Tibial nerve (tissue), 4 donors: ENCODE measurements around the gene KLHL40. TPM values are rescaled to one million over a fixed set of nuclear protein-coding genes. Genes with fewer than 3 reads are reported as not detected.
A peak's percentile ranks its signal among the peaks of the same experiment; 100 is the strongest.

ENCODE experiments used
- DNase-seq, 2 donors: peaks; one replicate each; pipeline ENCODE4 v3.0.0-alpha.2; 2019; ENCODE audit warnings: low spot score in 2 of 2
- H3K27ac ChIP-seq, 4 donors: fragments of 200-600 bp; sonication (generic) in 3 of 4; one replicate each; pipeline ENCODE4 v1.5.1; 2017 to 2019; ENCODE audit warnings: mild to moderate bottlenecking in 1 of 4
- H3K27me3 ChIP-seq, 2 donors: fragments of 200-600 bp; sonication (generic) in 1 of 2; one replicate each; pipeline versions ENCODE4 v1.5.1 to v1.6.0; 2017 to 2019
- H3K36me3 ChIP-seq, 3 donors: fragments of 200-600 bp; sonication (generic); one replicate each; pipeline ENCODE4 v1.5.1; 2018 to 2019
- H3K4me1 ChIP-seq, 4 donors: fragments of 200-600 bp; sonication (generic) in 3 of 4; one replicate each; pipeline ENCODE4 v1.5.1; 2017 to 2019
- H3K4me3 ChIP-seq, 4 donors: fragments of 200-600 bp; sonication (generic) in 3 of 4; one replicate each; pipeline ENCODE4 v1.5.1; 2017 to 2019; ENCODE audit warnings: mild to moderate bottlenecking in 1 of 4, moderate library complexity in 1 of 4
- H3K9me3 ChIP-seq, 4 donors: fragments of 200-600 bp; sonication (generic) in 3 of 4; one replicate each; pipeline ENCODE4 v1.5.1; 2017 to 2019
- CTCF ChIP-seq, 5 experiments: fragments of 200-600 bp in 3 of 5; fragments of 450-650 bp in 2 of 5; sonication (generic) in 3 of 5; IDR thresholded peaks; one replicate each; pipeline ENCODE4 v1.5.1; 2016 to 2019; ENCODE audit warnings: antibody characterized with exemption in 5 of 5, mild to moderate bottlenecking in 3 of 5, moderate library complexity in 2 of 5
- EP300 ChIP-seq, 2 donors: sonication (generic); formaldehyde crosslinking; IDR thresholded peaks; one replicate each; pipeline ENCODE4 v1.6.1; 2017; ENCODE audit warnings: antibody characterized with exemption in 2 of 2, mild to moderate bottlenecking in 1 of 2
- POLR2A ChIP-seq, 2 donors: fragments of 450-650 bp; IDR thresholded peaks; one replicate each; pipeline ENCODE4 v1.6.1; 2017; ENCODE audit warnings: antibody characterized with exemption in 2 of 2, mild to moderate bottlenecking in 2 of 2, moderate library complexity in 2 of 2
- WGBS, 2 donors: methylation state at CpG; one replicate each; pipeline ENCODE4 v1.1.5; 2018; 5-methylcytosine and 5-hydroxymethylcytosine counted together
- total RNA-seq, 4 donors: library from RNA; depleted of rRNA; stranded (reverse); fragments of >200 nt; gene quantifications; one replicate each; pipeline ENCODE4 v1.1.0, GENCODE V29; 2016

Gene KLHL40
- total RNA-seq, 4 donors from 2014 or later, result 0.42 TPM; not detected in 3

GRCh38 chr3:42666577-42666998, 18.7 kb upstream of the KLHL40 start:
- no peaks in the 10 kb centered on the region for H3K27me3 ChIP-seq
- WGBS, 2 donors, result 62 to 68% methylated on average over 4 of the region's 4 CpGs
- H3K36me3 ChIP-seq, result peaks cover 0 to 31% (median 0%) of the 10 kb centered on the region in 3 donors
- H3K4me1 ChIP-seq, result peaks cover 0 to 25% (median 15%) of the 10 kb centered on the region in 4 donors
- H3K9me3 ChIP-seq, result no peaks in the 10 kb centered on the region
- H3K27ac ChIP-seq, result peak overlapping the region in 3 of 4 donors; percentile 0 to 80 (median 50)
- no peak for DNase-seq
- no peak overlapping the region for H3K4me3 ChIP-seq
- TF ChIP-seq EP300 (IDR thresholded peaks at IDR 0.05) (no peak), POLR2A (IDR thresholded peaks at IDR 0.05) (no peak), CTCF (IDR thresholded peaks at IDR 0.05) (no peak)

GRCh38 chr3:42667096-42667522, 18.2 kb upstream of the KLHL40 start:
- 53 to 58% methylated on average over 5 to 7 of the region's 7 CpGs for WGBS, 2 donors
- H3K27ac ChIP-seq, result peak overlapping the region in 3 of 4 donors; percentile 0 to 80 (median 50)
- peaks cover 0 to 25% (median 15%) of the 10 kb centered on the region in 4 donors for H3K4me1 ChIP-seq
- H3K4me3 ChIP-seq, result no peak overlapping the region
- TF ChIP-seq EP300 (IDR thresholded peaks at IDR 0.05), result no peak
- no peak for TF ChIP-seq POLR2A (IDR thresholded peaks at IDR 0.05)
- DNase-seq, result no peak
- H3K27me3 ChIP-seq, result no peaks in the 10 kb centered on the region
- H3K36me3 ChIP-seq, result peaks cover 0 to 26% (median 0%) of the 10 kb centered on the region in 3 donors
- no peaks in the 10 kb centered on the region for H3K9me3 ChIP-seq

GRCh38 chr3:42667523-42668412, 17.6 kb upstream of the KLHL40 start:
- no peak overlapping the region for H3K4me3 ChIP-seq
- no peaks in the 10 kb centered on the region for H3K27me3 ChIP-seq
- no peak for TF ChIP-seq POLR2A (IDR thresholded peaks at IDR 0.05)
- no peak for TF ChIP-seq EP300 (IDR thresholded peaks at IDR 0.05)
- TF ChIP-seq CTCF (IDR thresholded peaks at IDR 0.05), result no peak
- DNase-seq, result no peak
- WGBS, 2 donors, result 39 to 43% methylated on average over 7 to 8 of the region's 8 CpGs
- peaks cover 0 to 21% (median 0%) of the 10 kb centered on the region in 3 donors for H3K36me3 ChIP-seq
- peaks cover 0 to 25% (median 15%) of the 10 kb centered on the region in 4 donors for H3K4me1 ChIP-seq
- peak overlapping the region in 2 of 4 donors; percentile 50 to 80 for H3K27ac ChIP-seq
- no peaks in the 10 kb centered on the region for H3K9me3 ChIP-seq

GRCh38 chr3:42668413-42668760, 16.9 kb upstream of the KLHL40 start:
- TF ChIP-seq EP300 (IDR thresholded peaks at IDR 0.05) (no peak), CTCF (IDR thresholded peaks at IDR 0.05) (no peak), POLR2A (IDR thresholded peaks at IDR 0.05) (no peak)
- H3K9me3 ChIP-seq, result no peaks in the 10 kb centered on the region
- H3K27ac ChIP-seq, result no peak overlapping the region
- 82 to 100% methylated on average over 2 of the region's 2 CpGs for WGBS, 2 donors
- H3K4me1 ChIP-seq, result peaks cover 0 to 25% (median 15%) of the 10 kb centered on the region in 4 donors
- H3K4me3 ChIP-seq, result no peak overlapping the region
- H3K36me3 ChIP-seq, result peaks cover 0 to 15% (median 0%) of the 10 kb centered on the region in 3 donors
- no peaks in the 10 kb centered on the region for H3K27me3 ChIP-seq
- no peak for DNase-seq

GRCh38 chr3:42668793-42669217, 16.5 kb upstream of the KLHL40 start:
- Histone ChIP-seq H3K27me3 (no peaks in the 10 kb centered on the region), H3K4me3 (no peak overlapping the region), H3K4me1 (peaks cover 0 to 25% (median 15%) of the 10 kb centered on the region in 4 donors), H3K36me3 (peaks cover 0 to 11% (median 0%) of the 10 kb centered on the region in 3 donors), H3K9me3 (no peaks in the 10 kb centered on the region), H3K27ac (no peak overlapping the region)
- no peak for DNase-seq
- 72 to 82% methylated on average over 4 of the region's 4 CpGs for WGBS, 2 donors
- TF ChIP-seq POLR2A (IDR thresholded peaks at IDR 0.05) (no peak), CTCF (IDR thresholded peaks at IDR 0.05) (no peak), EP300 (IDR thresholded peaks at IDR 0.05) (no peak)
